ENCODE data around the gene LALBA. TPM values are rescaled to one million over a fixed set of nuclear protein-coding genes. Genes with fewer than 3 reads are reported as not detected.
A peak's percentile ranks its signal among the peaks of the same experiment; 100 is the strongest.
"Not testable (repeated sequence)": the region's sequence is repeated elsewhere in the genome, so short reads cannot be mapped to it uniquely, and the experiment has no call there.

The LALBA gene
- total RNA-seq, 6 donors from 2014 or later, result not detected

- ATAC-seq (ENCODE audit: low FRiP score in 2 of 2); H3K27me3 ChIP-seq; H3K4me3 ChIP-seq; H3K36me3 ChIP-seq; H3K4me1 ChIP-seq; H3K9me3 ChIP-seq; DNase-seq; H3K27ac ChIP-seq: not testable (repeated sequence)
- WGBS, 2 donors, result 78 to 100% methylated on average over 1 of the region's 3 CpGs
Observed at GRCh38 chr12:48547012-48547411, 22.8 kb downstream of the LALBA start.

- DNase-seq (no peak), ATAC-seq (ENCODE audit: low FRiP score in 2 of 2) (no peak)
- WGBS, 2 donors, result 51 to 58% methylated on average over 4 of the region's 4 CpGs
- Histone ChIP-seq H3K27ac (no peak overlapping the region), H3K4me1 (no peaks in the 10 kb centered on the region), H3K36me3 (no peaks in the 10 kb centered on the region), H3K9me3 (no peaks in the 10 kb centered on the region), H3K27me3 (no peaks in the 10 kb centered on the region), H3K4me3 (no peak overlapping the region)
- no peak for TF ChIP-seq POLR2A (IDR thresholded peaks at IDR 0.05)
- TF ChIP-seq EP300 (IDR thresholded peaks at IDR 0.05), result no peak
- no peak for TF ChIP-seq CTCF (IDR thresholded peaks at IDR 0.05)
- TF ChIP-seq POLR2AphosphoS5 (IDR thresholded peaks at IDR 0.05), result no peak
Observed at GRCh38 chr12:48545833-48546469, 23.9 kb downstream of the LALBA start.

- ATAC-seq (ENCODE audit: low FRiP score in 2 of 2), result no peak
- no peaks in the 10 kb centered on the region for H3K36me3 ChIP-seq
- peak in 1 of 2 donors; percentile 44 for DNase-seq
Observed at GRCh38 chr12:48542300-48542928, 27.4 kb downstream of the LALBA start.

GRCh38 chr12:48536602-48537001, 33.2 kb downstream of the LALBA start:
- Histone ChIP-seq H3K36me3 (no peaks in the 10 kb centered on the region), H3K4me3 (no peak overlapping the region), H3K9me3 (no peaks in the 10 kb centered on the region), H3K27ac (no peak overlapping the region), H3K27me3 (no peaks in the 10 kb centered on the region), H3K4me1 (no peaks in the 10 kb centered on the region)
- WGBS, 2 donors, result 78 to 94% methylated on average over 1 of the region's 1 CpG
- ATAC-seq (ENCODE audit: low FRiP score in 2 of 2), result no peak
- TF ChIP-seq POLR2AphosphoS5 (IDR thresholded peaks at IDR 0.05) (no peak), EP300 (IDR thresholded peaks at IDR 0.05) (no peak), CTCF (IDR thresholded peaks at IDR 0.05) (no peak), POLR2A (IDR thresholded peaks at IDR 0.05) (no peak)
- no peak for DNase-seq

More at GRCh38 chr12:48542300-48542928, 27.4 kb downstream of the LALBA start:
- H3K27ac ChIP-seq, result no peak overlapping the region
- no peak overlapping the region for H3K4me3 ChIP-seq
- 51 to 64% methylated on average over 8 of the region's 8 CpGs for WGBS, 2 donors
- no peaks in the 10 kb centered on the region for H3K9me3 ChIP-seq
- TF ChIP-seq POLR2AphosphoS5 (IDR thresholded peaks at IDR 0.05), result no peak
- peak in 3 of 6 experiments; percentile 41 to 55 (median 47) for TF ChIP-seq CTCF (IDR thresholded peaks at IDR 0.05)
- no peaks in the 10 kb centered on the region for H3K4me1 ChIP-seq
- no peaks in the 10 kb centered on the region for H3K27me3 ChIP-seq

GRCh38 chr12:48532601-48533000, 37.2 kb downstream of the LALBA start:
- ATAC-seq (ENCODE audit: low FRiP score in 2 of 2) (no peak), DNase-seq (no peak)
- Histone ChIP-seq H3K4me1 (no peaks in the 10 kb centered on the region), H3K27ac (no peak overlapping the region), H3K9me3 (no peaks in the 10 kb centered on the region), H3K27me3 (no peaks in the 10 kb centered on the region), H3K4me3 (no peak overlapping the region), H3K36me3 (no peaks in the 10 kb centered on the region)
- no peak for TF ChIP-seq EP300 (IDR thresholded peaks at IDR 0.05)
- no peak for TF ChIP-seq POLR2AphosphoS5 (IDR thresholded peaks at IDR 0.05)
- no peak for TF ChIP-seq CTCF (IDR thresholded peaks at IDR 0.05)
- no peak for TF ChIP-seq POLR2A (IDR thresholded peaks at IDR 0.05)
